Ecto neural progenitor cell (in vitro differentiated cells): ENCODE results near the gene FAM120A.

Experiments used
- DNase-seq: peaks from one replicate; pipeline ENCODE4 v3.0.0-alpha.2; 2018; ENCODE audit warnings: low spot score

The FAM120A gene

GRCh38 chr9:93577975-93578682 is 126.6 kb downstream of the FAM120A start:
- no peak for DNase-seq

DNA sequence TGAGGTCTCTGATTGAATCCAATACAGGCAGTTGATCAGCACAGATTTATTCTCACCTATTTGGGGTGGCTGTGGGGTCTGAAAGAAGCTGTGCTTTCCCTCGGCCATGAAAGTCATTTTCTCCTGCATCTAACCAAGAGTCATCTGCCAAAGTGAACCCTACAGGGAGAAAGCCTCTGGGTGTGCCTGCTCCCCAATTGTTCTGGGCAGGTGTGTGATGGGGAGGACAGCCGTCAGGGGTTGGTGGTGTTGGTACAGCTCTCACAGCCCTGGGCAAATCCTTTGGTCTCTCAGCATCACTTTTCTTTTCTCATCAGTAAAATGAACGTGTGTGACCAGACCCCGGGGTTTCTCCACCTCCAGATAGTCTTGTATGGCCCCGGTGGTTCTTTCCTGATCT is 127.4 kb downstream of the FAM120A start:
- DNase-seq: no peak

- no peak for DNase-seq
Measured at GRCh38 chr9:93579711-93580516, 128.4 kb downstream of the FAM120A start.

DNA sequence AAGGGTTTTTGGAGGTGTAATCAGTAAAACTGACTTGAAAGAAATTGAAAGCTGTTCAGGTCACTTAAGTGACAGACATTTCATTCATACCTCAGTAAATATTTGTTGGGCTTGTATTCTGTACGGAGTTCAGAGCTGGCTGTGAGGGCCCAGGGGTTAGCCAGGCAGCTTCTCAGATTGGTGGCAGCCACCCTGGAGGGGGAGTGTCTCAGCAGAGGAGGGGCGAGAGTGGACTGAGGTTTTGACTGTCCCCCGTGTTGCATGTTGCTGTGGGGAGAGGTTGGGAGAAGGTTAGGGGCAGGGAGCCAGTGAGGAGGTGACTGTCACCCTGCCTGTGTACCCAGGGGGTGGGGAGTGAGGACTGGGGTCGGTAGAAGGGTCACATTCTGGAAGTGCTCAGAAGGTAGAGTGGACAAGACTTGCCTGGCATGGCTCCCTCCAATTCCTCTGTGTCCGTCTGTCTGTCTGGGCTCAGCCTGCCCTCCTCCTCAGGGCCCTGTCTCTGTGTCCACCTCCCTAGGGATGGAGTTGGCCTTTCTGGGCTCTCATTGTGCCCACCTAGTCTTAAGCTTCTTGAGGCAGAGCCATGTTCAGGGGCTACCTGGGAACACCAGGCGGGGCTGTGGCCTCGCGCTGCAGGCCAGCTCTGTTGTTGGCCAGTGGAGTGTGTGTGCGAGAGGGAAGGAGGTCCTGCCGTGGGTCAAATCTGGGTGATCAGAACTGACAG is 129.3 kb downstream of the FAM120A start:
- no peak for DNase-seq

DNA sequence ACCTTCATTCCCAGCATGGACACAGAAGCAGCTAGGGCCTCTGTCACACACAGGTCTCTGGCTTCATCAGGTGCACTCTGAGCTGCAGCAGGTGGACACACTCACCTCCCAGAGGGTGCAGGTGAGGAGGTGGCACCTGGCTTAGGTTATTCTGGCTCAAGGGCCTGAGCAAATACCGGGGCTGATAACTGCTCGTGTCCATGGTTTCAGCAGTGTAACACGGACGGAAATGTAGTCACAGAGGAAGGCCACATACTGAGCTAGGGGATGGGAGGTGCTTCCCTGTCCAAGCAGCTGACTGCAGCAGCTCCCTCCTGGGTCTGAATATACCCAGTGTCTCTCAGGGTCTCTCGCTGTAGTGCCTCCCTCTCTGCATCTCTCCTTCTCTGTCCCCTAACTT is 130.6 kb downstream of the FAM120A start:
- DNase-seq: no peak

- no peak for DNase-seq
Measured at GRCh38 chr9:93582550-93582949, 131.1 kb downstream of the FAM120A start.

DNA sequence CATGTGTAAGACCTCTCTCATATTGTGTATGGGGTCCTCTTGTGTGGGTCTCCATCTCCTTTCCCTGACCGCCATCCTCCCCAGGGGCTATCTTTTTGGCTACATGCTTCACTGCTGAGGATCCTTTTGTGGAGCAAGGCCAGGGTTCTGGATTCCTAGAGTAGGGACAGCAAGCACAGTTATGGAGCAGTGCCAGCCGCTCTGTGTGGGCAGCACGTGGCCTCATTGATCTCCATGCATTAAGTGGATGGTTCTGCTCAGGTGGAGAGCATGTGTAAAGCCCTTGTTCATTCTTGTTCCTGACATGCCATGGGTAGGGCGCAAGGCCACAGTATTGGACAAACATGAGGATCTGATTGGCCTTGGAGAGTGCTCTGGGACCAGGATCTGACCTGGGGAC is 133.8 kb downstream of the FAM120A start:
- no peak for DNase-seq

DNA sequence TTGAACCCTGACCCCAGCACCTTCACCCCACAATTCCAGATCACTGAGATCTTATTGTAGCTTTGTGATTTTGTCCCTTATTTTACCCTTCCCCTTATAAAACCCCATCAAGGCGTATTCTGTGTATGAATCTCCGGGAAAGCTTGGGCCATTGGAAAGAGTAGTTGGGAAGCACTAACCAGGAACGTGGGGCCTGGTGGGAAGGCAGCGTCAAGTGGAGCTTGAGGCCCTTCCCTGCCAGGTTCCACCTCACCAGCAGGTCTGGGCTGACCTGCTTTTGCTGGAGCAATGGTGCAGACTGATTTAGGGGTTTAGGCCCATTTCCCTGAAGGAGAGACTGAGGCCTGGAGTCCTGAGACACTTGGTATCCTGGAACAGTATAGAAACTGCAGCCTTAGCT is 134.2 kb downstream of the FAM120A start:
- no peak for DNase-seq

DNA sequence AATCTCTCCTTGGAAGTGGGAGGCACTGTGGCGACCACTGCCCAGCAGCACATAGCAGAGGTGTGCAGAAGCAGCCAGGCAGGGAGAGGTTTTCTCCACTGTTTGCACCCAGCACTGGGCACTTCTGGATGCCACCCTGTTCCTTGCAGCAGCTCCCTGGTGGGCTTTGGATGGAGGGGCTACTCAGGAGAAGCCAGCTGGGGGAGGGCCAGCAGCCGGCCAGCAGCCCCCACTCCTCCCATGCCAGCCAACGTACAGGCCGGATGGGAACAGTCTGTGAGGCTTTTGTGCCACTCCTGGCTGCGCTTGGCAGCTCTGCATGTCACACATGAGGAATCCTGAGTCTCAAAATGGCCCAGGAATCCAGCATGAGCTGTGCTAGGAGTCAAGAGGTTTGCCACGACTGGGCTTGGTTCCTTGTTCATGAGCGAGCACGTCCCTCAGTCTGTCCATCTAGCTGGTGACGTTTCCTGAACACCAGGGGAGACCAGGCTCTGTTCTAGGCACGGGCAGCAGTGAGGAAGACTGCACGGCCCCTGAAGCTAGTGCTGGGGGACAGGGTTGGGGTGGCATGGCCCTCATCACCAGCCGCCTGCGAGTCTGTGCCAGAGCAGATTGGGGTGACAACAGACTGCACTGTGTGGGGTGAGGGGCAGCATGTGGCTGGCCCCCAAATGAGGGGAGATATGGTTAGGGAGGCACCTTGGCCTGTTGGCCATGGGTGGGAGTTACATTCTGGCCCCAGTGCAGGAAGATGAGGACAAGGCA is 135.0 kb downstream of the FAM120A start:
- no peak for DNase-seq

- DNase-seq: no peak
Measured at GRCh38 chr9:93587284-93587650, 135.8 kb downstream of the FAM120A start.

GRCh38 chr9:93587651-93588347 is 136.3 kb downstream of the FAM120A start:
- peak; percentile 48 for DNase-seq

DNA sequence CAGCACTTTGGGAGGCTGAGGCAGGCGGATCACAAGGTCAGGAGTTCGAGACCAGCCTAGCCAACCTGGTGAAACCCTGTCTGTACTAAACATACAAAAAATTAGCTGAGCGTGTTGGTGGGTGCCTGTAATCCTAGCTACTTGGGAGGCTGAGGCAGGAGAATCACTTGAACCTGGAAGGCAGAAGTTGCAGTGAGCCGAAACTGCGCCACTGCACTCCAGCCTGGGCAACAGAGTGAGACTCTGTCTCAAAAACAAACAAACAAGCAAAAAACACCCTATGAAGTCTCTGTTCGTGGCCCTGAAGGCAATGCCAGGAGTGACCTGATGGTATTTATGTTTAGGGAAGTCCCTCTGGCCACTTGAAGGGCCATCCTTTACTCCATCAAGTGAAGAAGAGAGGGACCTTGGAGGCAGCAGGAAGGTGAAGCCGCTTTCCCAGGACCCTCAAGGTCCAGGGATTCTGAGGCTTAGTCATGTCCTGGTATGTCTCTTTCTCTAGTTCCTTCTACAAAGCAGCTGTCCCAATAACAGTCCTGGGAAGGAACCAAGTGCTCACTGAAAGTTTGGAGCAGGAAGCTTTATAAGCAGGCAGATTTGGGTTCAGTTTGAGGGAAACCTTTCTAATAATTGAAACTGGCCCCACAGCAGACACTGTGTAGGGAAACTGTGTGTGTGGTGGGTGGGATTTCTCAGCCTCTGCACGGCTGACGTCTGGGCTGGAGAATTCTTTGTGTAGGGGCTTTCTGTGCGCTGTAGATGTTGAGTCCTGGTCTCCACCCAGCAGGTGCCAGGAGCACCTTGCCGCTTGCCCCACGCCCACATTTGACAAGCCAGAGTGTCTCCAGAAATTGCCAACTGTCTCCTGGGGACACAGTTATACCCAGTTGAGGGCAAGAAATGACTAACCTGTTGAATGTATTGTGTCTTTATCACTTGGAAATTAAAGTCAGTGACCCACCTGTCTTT is 137.4 kb downstream of the FAM120A start:
- peak; percentile 39 for DNase-seq

DNA sequence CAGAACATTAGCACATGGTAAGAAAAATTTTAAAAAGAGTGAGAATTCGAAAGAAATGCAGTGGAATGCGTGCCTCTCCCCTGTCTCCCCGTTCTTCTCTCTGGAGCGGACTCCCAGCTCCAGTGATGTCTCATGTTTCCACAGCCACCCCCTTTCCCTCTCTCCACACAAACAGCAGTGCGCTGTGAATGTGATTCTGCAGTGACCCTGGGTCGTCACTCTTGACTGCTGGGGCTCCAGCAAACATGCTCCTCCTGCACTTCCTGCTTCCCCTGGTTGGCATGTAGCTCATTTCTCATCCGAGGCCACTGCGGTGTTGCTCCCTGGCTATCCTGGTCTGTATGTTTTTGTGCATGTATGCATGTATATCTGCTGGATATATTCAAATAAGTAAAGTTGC is 138.2 kb downstream of the FAM120A start:
- DNase-seq: no peak

GRCh38 chr9:93590609-93591234 is 139.2 kb downstream of the FAM120A start:
- DNase-seq: no peak

DNA sequence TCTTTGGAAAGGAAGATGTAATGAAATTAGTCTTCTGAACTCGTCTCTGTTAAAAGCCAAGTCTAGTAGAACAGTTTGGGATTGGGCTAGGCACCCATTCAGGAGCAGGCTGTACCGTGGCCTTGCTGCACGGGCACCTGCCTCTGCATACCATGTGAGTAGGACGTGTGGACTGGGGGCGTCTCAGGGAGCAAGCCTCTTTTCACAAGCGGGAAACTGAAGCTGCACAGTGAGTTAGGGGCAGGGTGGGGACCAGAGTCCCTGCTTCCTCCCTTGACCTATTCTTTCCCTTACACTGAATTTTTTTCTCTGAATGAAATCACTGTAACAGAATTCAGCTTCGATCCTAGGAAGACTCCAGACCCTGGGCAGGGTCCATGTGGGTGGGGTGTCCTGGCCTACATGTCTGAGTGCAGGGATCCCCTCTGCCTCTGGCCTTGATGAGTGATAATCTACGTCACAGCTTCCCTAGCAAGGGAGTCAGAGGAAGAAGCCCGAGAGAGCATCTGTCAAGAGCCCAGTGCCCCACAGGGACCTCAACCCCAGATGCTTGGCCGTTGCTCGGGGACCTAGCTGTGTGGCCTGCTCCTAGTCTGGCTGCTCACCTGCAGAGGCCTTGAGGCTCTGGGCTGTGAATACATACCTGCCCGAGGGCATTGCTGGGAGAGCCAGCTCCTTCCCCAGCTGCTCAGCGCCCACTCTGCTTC is 140.0 kb downstream of the FAM120A start:
- DNase-seq: peak; percentile 41

DNA sequence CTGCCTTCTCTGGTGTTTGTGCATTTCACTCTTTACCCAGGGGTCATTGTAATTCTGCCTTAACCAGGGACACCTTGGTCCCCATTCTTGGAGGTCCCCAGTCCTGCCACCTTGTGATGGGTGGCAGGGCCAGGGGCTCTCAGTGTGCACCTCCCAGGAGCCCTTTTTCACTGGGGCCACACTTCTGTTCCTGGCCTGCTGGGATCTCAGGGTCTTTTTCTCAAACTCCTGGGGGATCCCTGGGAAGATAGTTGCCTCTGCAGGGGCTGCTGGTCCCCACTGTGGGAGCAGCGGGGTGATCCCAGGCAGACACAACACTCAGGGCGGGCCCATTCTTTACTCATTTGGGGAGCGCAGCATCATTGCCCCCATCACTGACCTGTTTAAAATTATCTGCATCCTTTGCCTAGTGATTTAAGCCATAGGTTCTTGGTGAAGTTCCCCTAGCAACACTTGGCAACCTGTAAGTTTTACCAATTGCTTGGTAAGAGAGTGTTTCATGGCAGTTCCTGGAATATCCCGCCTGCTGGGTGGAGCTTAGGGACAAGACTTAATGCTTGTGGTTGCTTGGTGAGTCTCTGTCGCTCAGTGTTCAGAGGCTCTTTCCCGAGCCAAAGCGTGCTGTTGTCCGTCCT is 140.6 kb downstream of the FAM120A start:
- peak; percentile 36 for DNase-seq

DNA sequence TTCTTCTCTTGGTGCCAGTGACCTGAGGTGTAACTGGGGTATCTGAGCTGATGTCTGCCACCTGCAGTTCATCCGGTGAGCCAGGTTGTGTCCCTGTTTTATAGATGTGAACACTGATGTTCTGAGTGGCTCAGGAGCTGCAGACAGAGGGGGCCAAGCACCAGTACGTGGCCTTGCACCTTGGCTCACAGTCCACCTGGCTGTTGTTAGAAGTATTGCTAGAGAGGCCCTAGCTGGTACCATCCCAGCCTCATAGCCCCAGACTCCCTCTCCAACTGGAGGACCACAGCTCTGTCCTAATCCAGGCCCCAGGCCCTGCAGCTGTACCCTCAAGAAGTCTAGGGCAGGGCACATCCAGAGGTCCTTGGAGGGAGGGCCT is 141.1 kb downstream of the FAM120A start:
- peak; percentile 42 for DNase-seq

DNA sequence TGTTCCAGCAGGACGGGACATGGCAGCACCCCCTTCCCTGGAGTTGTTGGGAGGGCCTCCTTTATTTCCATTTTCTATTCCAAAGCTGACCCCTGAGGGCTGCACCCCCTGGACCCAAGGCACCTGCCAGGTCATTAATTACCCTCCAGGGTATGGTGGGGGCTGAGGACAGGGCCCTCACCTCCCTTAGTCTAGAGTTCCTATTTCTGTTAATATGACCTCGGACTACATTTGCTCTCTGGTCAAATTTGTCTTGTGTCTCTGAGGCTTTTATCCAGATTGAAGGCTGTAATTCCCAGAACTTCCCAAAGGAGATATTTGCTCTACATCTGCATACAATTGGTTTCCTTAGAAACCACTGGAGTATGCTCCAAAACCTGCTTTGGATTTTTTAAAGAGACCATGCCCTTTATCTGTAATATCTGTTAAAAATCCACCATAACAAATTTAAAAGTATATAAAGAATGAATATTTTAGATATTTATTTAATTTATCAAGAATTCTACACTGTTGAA is 141.7 kb downstream of the FAM120A start:
- DNase-seq: no peak
